Coronary artery (tissue), 2 donors: ENCODE measurements around the gene RDH5.

Source experiments
- DNase-seq: peaks from one replicate; pipeline ENCODE4 v3.0.0-alpha.2; 2017; ENCODE audit warnings: low spot score
- H3K27ac ChIP-seq, 2 donors: fragments of 200-600 bp; sonication (generic); one replicate each; pipeline ENCODE4 v1.5.1; 2016 to 2019
- H3K4me3 ChIP-seq: fragments of 200-600 bp; sonication (generic); 2 replicates; pipeline ENCODE4 v1.5.1; 2016; ENCODE audit warnings: mild to moderate bottlenecking, moderate library complexity
- CTCF ChIP-seq: fragments of 200-600 bp; sonication (generic); IDR thresholded peaks from one replicate; pipeline ENCODE4 v1.5.1; 2019; ENCODE audit warnings: antibody characterized with exemption

Gene RDH5

GRCh38 chr12:55712700-55713415, 7.3 kb upstream of the RDH5 start:
- peak overlapping the region; percentile 76 to 92 for H3K27ac ChIP-seq
- TF ChIP-seq CTCF, result no peak
- peak overlapping the region; percentile 52 for H3K4me3 ChIP-seq
- no peak for DNase-seq

GRCh38 chr12:55713721-55714120, 6.5 kb upstream of the RDH5 start:
- no peak for DNase-seq
- Histone ChIP-seq H3K4me3 (no peak overlapping the region), H3K27ac (peak overlapping the region; percentile 76 to 92)
- TF ChIP-seq CTCF, result no peak

GRCh38 chr12:55715169-55715764, 4.9 kb upstream of the RDH5 start:
- no peak for DNase-seq
- Histone ChIP-seq H3K4me3 (peak overlapping the region; percentile 83), H3K27ac (peak overlapping the region; percentile 73 to 96)
- no peak for TF ChIP-seq CTCF

GRCh38 chr12:55715833-55716581, 4.2 kb upstream of the RDH5 start, which contains the start of gene BLOC1S1:
Gene BLOC1S1, plus strand, starts transcription at chr12:55716046. Its CDS starts 6 bp downstream, at chr12:55716052.
- no peak for TF ChIP-seq CTCF
- peak; percentile 95 for DNase-seq
- peak within 1 kb of the TSS; percentile 73 to 96 for H3K27ac ChIP-seq
- H3K4me3 ChIP-seq, result peak within 1 kb of the TSS; percentile 83

DNA sequence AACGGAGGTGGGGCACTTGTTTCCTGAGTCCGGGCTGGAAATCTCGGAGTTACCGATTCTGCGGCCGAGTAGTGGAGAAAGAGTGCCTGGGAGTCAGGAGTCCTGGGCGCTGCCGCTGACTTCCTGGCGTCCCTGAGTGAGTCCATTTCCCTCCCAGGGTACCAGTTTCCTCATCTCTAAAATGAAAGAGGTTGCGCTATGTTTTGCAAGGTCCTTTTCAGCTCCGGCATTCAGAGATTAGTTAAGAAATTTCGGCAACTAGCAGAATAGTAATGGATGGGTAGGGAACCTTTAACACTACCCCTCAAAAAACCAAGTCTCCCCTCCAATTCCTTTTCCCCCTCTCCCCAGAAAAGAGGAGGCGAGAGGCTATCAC, 3.6 kb upstream of the RDH5 start:
- peak overlapping the region; percentile 73 to 96 for H3K27ac ChIP-seq
- DNase-seq, result no peak
- peak overlapping the region; percentile 83 for H3K4me3 ChIP-seq
- no peak for TF ChIP-seq CTCF

GRCh38 chr12:55717011-55718007, 2.9 kb upstream of the RDH5 start:
- no peak for DNase-seq
- no peak for TF ChIP-seq CTCF
- Histone ChIP-seq H3K27ac (peak overlapping the region; percentile 73 to 96), H3K4me3 (peak overlapping the region; percentile 83)
